ENCODE measurements around the gene HMGB1. TPM values are rescaled to one million over a fixed set of nuclear protein-coding genes. Genes with fewer than 3 reads are reported as not detected.

Gene HMGB1
- total and polyA plus RNA-seq, 2 of the 13 experiments (the other 11 are each of a cell fraction or from before 2014, with no cell fraction given): 115 to 584 TPM

- no peak for TF ChIP-seq CHD4 (IDR thresholded peaks at IDR 0.05; ENCODE audit: borderline replicate concordance, low read length)
- no peak; a peak in 1 of 4 replicates for TF ChIP-seq REST (IDR thresholded peaks at IDR 0.05; ENCODE audit: borderline replicate concordance in 1 of 2, low read depth in 1 of 2, low read length in 2 of 2)
- TF ChIP-seq ZNF883 (CRISPR knock-in tag; IDR thresholded peaks at IDR 0.05; ENCODE audit: not compliant biosample characterization): no peak
- no peak for TF ChIP-seq ADNP (CRISPR knock-in tag; IDR thresholded peaks at IDR 0.05)
- peak; percentile 33; the same call in 1 of the 2 replicates for TF ChIP-seq ZNF501 (CRISPR knock-in tag; IDR thresholded peaks at IDR 0.05)
- peak; percentile 68 for TF ChIP-seq MAX (IDR thresholded peaks at IDR 0.05)
- no peak for TF ChIP-seq ZNF558 (CRISPR knock-in tag; IDR thresholded peaks at IDR 0.05; ENCODE audit: borderline replicate concordance)
- no peak for TF ChIP-seq SMARCC2 (IDR thresholded peaks at IDR 0.05)
- 0 out of 2 replicates have a peak, but pooled peaks have one; percentile 37 for TF ChIP-seq RNF2 (conservative IDR thresholded peaks at IDR 0.05; ENCODE audit: low read depth)
- no peak for TF ChIP-seq KDM3A (CRISPR knock-in tag; IDR thresholded peaks at IDR 0.05; ENCODE audit: low read depth)
- no peak for TF ChIP-seq ZNF430 (CRISPR knock-in tag; IDR thresholded peaks at IDR 0.05)
- 0 out of 2 replicates have a peak, but pooled peaks have one; percentile 64 for TF ChIP-seq ZNF253 (CRISPR knock-in tag; IDR thresholded peaks at IDR 0.05; ENCODE audit: borderline replicate concordance)
- no peak for TF ChIP-seq ZNF644 (CRISPR knock-in tag; IDR thresholded peaks at IDR 0.05; ENCODE audit: low read depth)
- TF ChIP-seq SMYD3 (CRISPR knock-in tag; IDR thresholded peaks at IDR 0.05): 0 out of 2 replicates have a peak, but pooled peaks have one; percentile 63
- peak; percentile 58; the same call in 1 of the 2 replicates for TF ChIP-seq ZNF724P (CRISPR knock-in tag; IDR thresholded peaks at IDR 0.05; ENCODE audit: borderline replicate concordance)
- TF ChIP-seq ZNF768 (CRISPR knock-in tag; IDR thresholded peaks at IDR 0.05): no peak
- peak; percentile 78 for TF ChIP-seq ASH2L (IDR thresholded peaks at IDR 0.05; ENCODE audit: insufficient read length, low read depth, low read length)
- TF ChIP-seq ZNF205 (CRISPR knock-in tag; IDR thresholded peaks at IDR 0.05): no peak
- TF ChIP-seq MEIS1 (CRISPR knock-in tag; IDR thresholded peaks at IDR 0.05; ENCODE audit: borderline replicate concordance): no peak
- TF ChIP-seq KDM2A (CRISPR knock-in tag; IDR thresholded peaks at IDR 0.05; ENCODE audit: borderline replicate concordance, low read depth): no peak
- TF ChIP-seq ARID5B (CRISPR knock-in tag; IDR thresholded peaks at IDR 0.05): no peak
- TF ChIP-seq ZNF782 (CRISPR knock-in tag; IDR thresholded peaks at IDR 0.05; ENCODE audit: borderline replicate concordance): no peak
Observed at GRCh38 chr13:30465593-30466357, at the start of gene HMGB1 (continued).

Measured in HepG2 (cell line).